Metanephros (tissue), 1 donor: Measurements from ENCODE around the gene COQ4. TPM values are rescaled to one million over a fixed set of nuclear protein-coding genes. Genes with fewer than 3 reads are reported as not detected.

Experiments used
- total RNA-seq: library from RNA; depleted of rRNA; stranded (reverse); fragments of >200 nt; gene quantifications from one replicate; pipeline ENCODE4 v1.2.3, GENCODE V29; 2014

Gene COQ4
- 61.0 TPM for total RNA-seq

GRCh38 chr9:128322404-128323211, at the start of gene COQ4, which contains the start of gene TRUB2:
TSS of gene COQ4 (plus strand) at chr9:128322839. CDS start at chr9:128322859, 20 bp downstream.
TSS of gene TRUB2 (minus strand) at chr9:128322447. CDS start at chr9:128322408, 39 bp downstream.

GRCh38 chr9:128275198-128276007, 47.2 kb upstream of the COQ4 start, which contains the start of gene GOLGA2:
TSS of gene GOLGA2 (minus strand) at chr9:128276007. CDS start at chr9:128275976, 31 bp downstream.

GRCh38 chr9:128276008-128276573, 46.5 kb upstream of the COQ4 start, which contains the start of gene SWI5:
TSS of gene SWI5 (plus strand) at chr9:128276276.

GRCh38 chr9:128339761-128340690, 17.4 kb downstream of the COQ4 start, which contains the start of gene SLC27A4:
TSS of gene SLC27A4 (plus strand) at chr9:128340527. CDS start at chr9:128343133, 2,606 bp downstream.

GRCh38 chr9:128370752-128371629, 48.4 kb downstream of the COQ4 start, which contains the start of gene URM1:
TSS of gene URM1 (plus strand) at chr9:128371374. CDS start at chr9:128371381, 7 bp downstream.

Other genes starting within 250 kb of the COQ4 start
- gene PTGES2, start 195.1 kb upstream of the COQ4 start, total RNA-seq = 68.0 TPM
- 7.1 TPM for gene LCN2, start 173.4 kb upstream of the COQ4 start, total RNA-seq
- gene BBLN, start 162.6 kb upstream of the COQ4 start, total RNA-seq = 46.3 TPM
- 43.8 TPM for gene CIZ1, start 131.3 kb upstream of the COQ4 start, total RNA-seq
- 71.9 TPM for gene DNM1, start 119.5 kb upstream of the COQ4 start, total RNA-seq
- gene GOLGA2, start 46.8 kb upstream of the COQ4 start, total RNA-seq = 84.7 TPM
- gene SWI5, start 46.6 kb upstream of the COQ4 start, total RNA-seq = 25.7 TPM
- gene TRUB2, start 392 bp upstream of the COQ4 start, total RNA-seq = 26.6 TPM
- 23.7 TPM for gene SLC27A4, start 17.7 kb downstream of the COQ4 start, total RNA-seq
- gene URM1, start 48.5 kb downstream of the COQ4 start, total RNA-seq = 38.7 TPM
- gene CERCAM, start 98.0 kb downstream of the COQ4 start, total RNA-seq = 43.3 TPM
- gene ODF2, start 133.2 kb downstream of the COQ4 start, total RNA-seq = 25.3 TPM
- gene GLE1, start 181.9 kb downstream of the COQ4 start, total RNA-seq = 17.7 TPM
- gene SPTAN1, start 229.7 kb downstream of the COQ4 start, total RNA-seq = 573 TPM